Measurements from ENCODE around the gene ORM1.
"Not testable (repeated sequence)": the region's sequence is repeated elsewhere in the genome, so short reads cannot be mapped to it uniquely, and the experiment has no call there.

Gene ORM1

DNA sequence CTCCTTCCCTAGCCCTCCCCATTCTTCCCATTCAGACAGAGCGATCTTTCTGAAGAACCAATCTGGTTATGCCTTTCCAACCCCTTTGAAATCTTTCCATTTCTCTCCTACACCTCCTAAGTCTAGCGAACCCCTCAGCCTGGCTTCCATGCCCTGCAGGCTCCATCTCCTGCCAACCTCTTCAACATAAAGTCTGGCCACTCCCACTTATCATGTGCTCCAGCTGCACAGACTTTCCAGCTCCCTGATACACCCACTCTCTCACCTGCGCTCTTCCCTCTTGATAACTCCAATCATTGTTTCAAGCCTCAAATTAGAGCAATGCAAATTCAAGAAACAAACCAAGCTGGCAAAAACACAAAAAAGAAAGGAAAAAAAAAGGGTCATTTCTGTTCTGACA, 3.8 kb upstream of the ORM1 start:
- no peak for DNase-seq (ENCODE audit: low read depth)
- TF ChIP-seq, protein P1, sequence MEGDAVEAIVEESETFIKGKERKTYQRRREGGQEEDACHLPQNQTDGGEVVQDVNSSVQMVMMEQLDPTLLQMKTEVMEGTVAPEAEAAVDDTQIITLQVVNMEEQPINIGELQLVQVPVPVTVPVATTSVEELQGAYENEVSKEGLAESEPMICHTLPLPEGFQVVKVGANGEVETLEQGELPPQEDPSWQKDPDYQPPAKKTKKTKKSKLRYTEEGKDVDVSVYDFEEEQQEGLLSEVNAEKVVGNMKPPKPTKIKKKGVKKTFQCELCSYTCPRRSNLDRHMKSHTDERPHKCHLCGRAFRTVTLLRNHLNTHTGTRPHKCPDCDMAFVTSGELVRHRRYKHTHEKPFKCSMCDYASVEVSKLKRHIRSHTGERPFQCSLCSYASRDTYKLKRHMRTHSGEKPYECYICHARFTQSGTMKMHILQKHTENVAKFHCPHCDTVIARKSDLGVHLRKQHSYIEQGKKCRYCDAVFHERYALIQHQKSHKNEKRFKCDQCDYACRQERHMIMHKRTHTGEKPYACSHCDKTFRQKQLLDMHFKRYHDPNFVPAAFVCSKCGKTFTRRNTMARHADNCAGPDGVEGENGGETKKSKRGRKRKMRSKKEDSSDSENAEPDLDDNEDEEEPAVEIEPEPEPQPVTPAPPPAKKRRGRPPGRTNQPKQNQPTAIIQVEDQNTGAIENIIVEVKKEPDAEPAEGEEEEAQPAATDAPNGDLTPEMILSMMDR (IDR thresholded peaks at IDR 0.05; ENCODE audit: low read length, missing control alignments), result no peak
- H3K4me3 ChIP-seq (replicated peaks; ENCODE audit: low read depth, low read length), result no peak overlapping the region

DNA sequence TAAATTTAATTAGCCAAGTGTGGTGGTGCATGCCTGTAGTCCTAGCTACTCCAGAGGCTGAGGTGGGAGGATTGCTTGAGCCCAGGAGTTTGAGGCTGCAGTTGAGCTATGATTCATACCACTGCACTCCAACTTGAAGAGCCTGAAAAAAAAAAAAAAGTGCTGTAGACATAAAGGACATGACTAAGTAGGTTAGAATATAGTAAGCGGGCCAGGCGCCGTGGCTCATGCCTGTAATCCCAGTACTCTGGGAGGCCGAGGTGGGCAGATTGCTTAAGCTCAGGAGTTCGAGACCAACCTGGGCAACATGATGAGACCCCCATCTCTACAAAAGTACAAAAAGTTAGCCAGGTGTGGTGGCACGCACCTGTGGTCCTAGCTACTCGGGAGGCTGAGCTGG, 2.2 kb upstream of the ORM1 start:
- peak; percentile 61 for DNase-seq (ENCODE audit: low read depth)
- H3K4me3 ChIP-seq (replicated peaks; ENCODE audit: low read depth, low read length), result not testable (repeated sequence)

DNA sequence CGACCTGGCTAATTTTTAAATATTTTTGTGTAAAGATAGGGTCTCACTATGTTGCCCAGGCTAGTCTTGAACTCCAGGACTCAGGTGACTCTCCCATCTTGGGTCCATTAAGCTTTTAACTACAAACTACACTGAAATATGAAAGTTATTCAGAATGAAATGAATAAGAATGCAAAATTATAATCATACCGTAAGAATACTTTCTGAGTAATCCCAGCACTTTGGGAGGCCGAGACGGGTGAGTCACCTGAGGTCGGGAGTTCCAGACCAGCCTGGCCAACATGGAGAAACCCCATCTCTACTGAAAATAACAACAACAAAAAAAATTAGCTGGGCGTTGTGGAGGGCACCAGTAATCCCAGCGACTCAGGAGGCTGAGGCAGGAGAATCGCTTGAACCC, 1.1 kb upstream of the ORM1 start:
- TF ChIP-seq, protein P1 (IDR thresholded peaks at IDR 0.05; ENCODE audit: low read length, missing control alignments), result no peak
- DNase-seq (ENCODE audit: low read depth), result no peak
- H3K4me3 ChIP-seq (replicated peaks; ENCODE audit: low read depth, low read length), result no peak overlapping the region

DNA sequence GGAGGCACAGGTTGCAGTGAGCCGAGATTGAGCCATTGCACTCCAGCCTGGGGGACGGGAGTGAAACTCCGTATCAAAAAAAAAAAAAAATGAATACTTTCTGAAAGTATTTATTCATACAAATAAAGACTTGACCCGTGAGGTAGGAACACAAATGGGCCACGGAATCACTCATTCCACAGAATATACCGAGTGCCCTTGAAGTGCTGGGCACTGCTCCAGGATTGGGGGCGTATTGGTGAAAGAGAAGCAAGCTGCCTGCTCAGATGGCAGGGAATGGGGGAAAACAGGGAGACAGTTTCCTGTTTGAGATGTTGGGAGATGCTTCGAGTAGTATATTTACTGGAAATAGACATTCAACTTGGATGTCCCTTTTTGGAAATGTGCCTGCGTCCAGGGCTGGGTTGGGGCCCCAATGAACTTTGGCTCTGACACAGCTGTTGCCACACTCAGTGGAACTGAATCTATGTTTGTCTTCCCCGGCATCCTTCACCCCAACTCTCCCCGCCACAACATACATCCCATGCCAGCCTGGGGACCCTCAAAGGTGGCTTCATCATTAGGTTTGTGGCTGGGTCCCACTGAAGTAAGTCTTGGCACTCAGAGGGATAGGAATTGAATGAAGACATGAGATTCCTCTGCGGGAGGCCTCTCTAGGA, 609 bp upstream of the ORM1 start:
- not testable (repeated sequence) for DNase-seq (ENCODE audit: low read depth); H3K4me3 ChIP-seq (replicated peaks; ENCODE audit: low read depth, low read length)

DNA sequence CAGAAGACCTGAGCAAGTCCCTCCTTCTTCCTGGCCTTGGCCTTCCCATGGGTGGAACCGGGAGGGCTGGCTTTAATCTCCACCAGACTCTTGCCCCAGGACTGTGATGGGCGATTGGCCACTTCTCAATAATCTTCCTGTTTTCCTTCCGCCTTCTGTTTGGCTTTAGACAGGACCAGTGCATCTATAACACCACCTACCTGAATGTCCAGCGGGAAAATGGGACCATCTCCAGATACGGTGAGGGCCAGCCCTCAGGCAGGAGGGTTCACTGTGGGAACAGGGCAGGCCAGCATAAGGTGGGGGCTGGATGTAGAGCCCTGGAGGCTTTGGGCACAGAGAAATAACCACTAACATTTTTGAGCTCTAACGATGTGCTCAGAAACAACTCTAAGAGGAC, 951 bp downstream of the ORM1 start:
- not testable (repeated sequence) for DNase-seq (ENCODE audit: low read depth); H3K4me3 ChIP-seq (replicated peaks; ENCODE audit: low read depth, low read length)

DNA sequence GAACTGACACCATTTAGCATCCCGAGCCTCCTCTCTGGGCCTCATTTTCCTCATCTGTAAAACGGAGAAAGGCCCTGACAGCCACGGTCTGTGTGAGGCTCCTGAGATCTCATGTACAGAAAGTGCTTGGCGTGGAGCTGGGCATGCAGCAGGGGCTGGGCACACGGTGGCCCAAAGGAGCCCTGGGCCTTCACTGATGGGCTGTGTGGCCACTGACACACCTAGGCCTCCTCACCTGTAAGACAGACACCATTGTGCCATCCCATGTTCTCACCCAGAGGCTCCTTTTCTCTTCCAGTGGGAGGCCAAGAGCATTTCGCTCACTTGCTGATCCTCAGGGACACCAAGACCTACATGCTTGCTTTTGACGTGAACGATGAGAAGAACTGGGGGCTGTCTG, 1.6 kb downstream of the ORM1 start:
- TF ChIP-seq, protein P1 (IDR thresholded peaks at IDR 0.05; ENCODE audit: low read length, missing control alignments), result no peak
- no peak overlapping the region for H3K4me3 ChIP-seq (replicated peaks; ENCODE audit: low read depth, low read length)
- no peak for DNase-seq (ENCODE audit: low read depth)

DNA sequence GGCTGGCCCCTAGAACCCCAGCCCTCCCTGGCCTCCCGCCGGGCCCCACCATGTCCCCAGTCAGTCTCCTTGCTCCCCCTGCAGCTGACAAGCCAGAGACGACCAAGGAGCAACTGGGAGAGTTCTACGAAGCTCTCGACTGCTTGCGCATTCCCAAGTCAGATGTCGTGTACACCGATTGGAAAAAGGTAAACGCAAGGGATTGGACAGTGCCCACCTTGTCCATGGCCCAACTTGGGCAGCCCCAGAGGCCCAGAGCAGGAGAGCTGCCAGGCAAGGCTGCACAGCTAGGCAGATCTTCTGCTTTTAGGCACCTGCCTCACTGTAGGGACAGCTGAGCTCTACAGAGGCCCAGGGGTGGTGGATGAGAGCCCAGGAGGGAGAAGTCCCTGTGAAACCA, 2.1 kb downstream of the ORM1 start:
- H3K4me3 ChIP-seq (replicated peaks; ENCODE audit: low read depth, low read length); DNase-seq (ENCODE audit: low read depth): not testable (repeated sequence)

DNA sequence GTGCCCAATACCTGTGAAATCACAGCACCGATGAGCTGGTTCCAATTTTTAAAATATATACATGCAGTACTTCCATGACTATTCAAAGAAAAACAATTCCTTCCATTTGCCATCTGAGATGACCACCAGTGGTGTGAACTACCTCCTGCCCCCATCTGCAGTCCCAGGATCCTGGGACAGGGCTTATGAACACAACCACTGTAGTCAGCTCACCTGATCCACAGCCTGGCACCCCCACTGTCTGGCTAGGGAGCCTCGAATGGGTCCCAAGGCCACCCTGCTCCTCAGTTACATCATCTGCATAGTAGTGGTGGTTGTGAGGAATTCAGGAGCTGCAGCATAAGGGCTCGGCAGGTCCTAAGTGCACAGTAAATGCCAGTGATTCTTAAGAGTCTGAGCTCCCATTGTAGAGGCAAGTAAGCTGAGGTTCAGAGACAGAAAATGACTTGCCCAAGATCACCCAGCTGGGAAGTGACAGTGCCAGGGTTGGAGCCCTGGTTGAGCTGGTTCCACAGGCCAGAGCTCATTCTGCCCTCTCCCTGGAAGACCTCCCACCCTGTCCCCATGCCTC, 2.9 kb downstream of the ORM1 start:
- not testable (repeated sequence) for H3K4me3 ChIP-seq (replicated peaks; ENCODE audit: low read depth, low read length); DNase-seq (ENCODE audit: low read depth)

DNA sequence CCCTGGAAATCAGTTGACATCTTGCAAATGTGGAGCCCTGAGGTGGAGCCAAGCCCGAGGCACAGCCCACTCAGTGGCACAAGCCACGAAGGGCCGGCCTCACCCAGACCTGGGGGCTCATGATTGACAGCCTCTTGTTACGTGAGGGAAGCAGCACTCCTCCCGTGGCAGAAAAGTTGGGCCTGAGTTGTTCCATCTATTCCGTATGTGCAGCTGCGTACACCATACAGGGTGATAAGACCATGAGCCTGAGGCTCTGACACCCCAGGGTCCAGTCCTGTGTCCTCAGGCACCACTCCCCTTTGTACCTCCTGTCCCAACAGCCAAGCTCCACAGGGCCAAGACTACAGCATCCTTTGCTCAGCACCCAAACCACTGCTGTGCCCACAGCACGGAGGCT, 4.9 kb downstream of the ORM1 start:
- H3K4me3 ChIP-seq (replicated peaks; ENCODE audit: low read depth, low read length), result no peak overlapping the region
- no peak for DNase-seq (ENCODE audit: low read depth)
- TF ChIP-seq, protein P1 (IDR thresholded peaks at IDR 0.05; ENCODE audit: low read length, missing control alignments), result no peak

DNA sequence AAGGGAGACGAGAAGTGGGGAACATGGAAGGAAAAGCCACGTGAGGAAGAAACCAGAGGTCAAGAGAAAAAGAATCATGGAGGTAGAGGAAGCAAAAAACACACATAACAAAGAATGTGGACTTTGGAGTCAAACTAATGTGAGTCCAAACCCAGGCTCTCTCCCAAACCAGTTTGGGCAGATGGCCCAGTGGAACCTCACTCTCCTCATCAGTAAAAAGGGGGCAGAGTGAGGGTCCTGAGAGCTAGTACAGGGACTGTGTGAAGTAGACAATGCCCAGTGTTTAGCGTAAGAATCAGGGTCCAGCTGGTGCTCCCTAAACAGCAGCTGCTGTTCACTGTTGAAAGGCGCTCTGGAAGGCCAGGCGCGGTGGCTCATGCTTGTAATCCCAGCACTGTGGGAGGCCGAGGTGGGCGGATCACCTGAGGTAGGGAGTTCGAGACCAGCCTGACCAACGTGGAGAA, 5.5 kb downstream of the ORM1 start:
- DNase-seq (ENCODE audit: low read depth); H3K4me3 ChIP-seq (replicated peaks; ENCODE audit: low read depth, low read length): not testable (repeated sequence)

DNA sequence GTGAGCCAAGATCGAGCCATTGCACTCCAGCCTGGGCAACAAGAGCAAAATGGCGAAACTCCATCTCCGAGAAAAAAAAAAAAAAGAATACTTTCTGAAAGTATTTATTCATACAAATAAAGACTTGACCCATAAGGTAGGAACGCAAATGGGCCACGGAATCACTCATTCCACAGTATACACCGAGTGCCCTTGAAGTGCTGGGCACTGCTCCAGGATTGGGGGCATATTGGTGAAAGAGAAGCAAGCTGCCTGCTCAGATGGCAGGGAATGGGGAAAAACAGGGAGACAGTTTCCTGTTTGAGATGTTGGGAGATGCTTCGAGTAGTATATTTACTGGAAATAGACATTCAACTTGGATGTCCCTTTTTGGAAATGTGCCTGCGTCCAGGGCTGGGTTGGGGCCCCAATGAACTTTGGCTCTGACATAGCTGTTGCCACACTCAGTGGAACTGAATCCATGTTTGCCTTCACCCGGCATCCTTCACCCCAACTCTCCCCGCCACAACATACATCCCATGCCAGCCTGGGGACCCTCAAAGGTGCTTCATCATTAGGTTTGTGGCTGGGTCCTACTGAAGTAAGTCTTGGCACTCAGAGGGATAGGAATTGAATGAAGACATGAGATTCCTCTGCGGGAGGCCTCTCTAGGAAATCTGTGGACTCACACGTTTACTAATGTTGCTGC, 6.2 kb downstream of the ORM1 start:
- not testable (repeated sequence) for H3K4me3 ChIP-seq (replicated peaks; ENCODE audit: low read depth, low read length); DNase-seq (ENCODE audit: low read depth)

DNA sequence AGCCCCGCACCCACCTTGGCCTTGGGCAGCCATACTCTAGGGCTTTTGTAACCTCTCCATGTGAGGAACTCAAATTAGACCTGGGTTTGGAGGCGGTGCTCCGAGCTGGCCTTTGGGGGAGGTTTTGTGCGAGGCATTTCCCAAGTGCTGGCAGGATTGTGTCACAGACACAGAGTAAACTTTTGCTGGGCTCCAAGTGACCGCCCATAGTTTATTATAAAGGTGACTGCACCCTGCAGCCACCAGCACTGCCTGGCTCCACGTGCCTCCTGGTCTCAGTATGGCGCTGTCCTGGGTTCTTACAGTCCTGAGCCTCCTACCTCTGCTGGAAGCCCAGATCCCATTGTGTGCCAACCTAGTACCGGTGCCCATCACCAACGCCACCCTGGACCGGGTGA, 6.7 kb downstream of the ORM1 start, which contains the start of gene ORM2:
Gene ORM2 (plus strand): TSS at position 245 of the 398 bp plus-strand sequence. CDS start 36 bp downstream, at position 281.
- H3K4me3 ChIP-seq (replicated peaks; ENCODE audit: low read depth, low read length); DNase-seq (ENCODE audit: low read depth): not testable (repeated sequence)
